Measurements from ENCODE around the gene RAB27B.
"Not testable (repeated sequence)": the region's sequence is repeated elsewhere in the genome, so short reads cannot be mapped to it uniquely, and the experiment has no call there.

Gene RAB27B

GRCh38 chr18:54815086-54815485 lies 13.2 kb upstream of the RAB27B start:
- no peak for DNase-seq (ENCODE audit: low spot score)

GRCh38 chr18:54820785-54821275 lies 7.4 kb upstream of the RAB27B start:
- not testable (repeated sequence) for DNase-seq (ENCODE audit: low spot score)

- DNase-seq (ENCODE audit: low spot score) = no peak
Observed at GRCh38 chr18:54822872-54823845, 5.1 kb upstream of the RAB27B start.

GRCh38 chr18:54824761-54825160 lies 3.5 kb upstream of the RAB27B start:
- no peak for DNase-seq (ENCODE audit: low spot score)

GRCh38 chr18:54825601-54826344 lies 2.5 kb upstream of the RAB27B start:
- no peak for DNase-seq (ENCODE audit: low spot score)

GRCh38 chr18:54828986-54829385 lies 709 bp downstream of the RAB27B start:
- DNase-seq (ENCODE audit: low spot score) = peak; percentile 11

GRCh38 chr18:54829856-54830255 lies 1.6 kb downstream of the RAB27B start:
- DNase-seq (ENCODE audit: low spot score) = no peak

- no peak for DNase-seq (ENCODE audit: low spot score)
Observed at GRCh38 chr18:54830260-54830659, 2.0 kb downstream of the RAB27B start.

GRCh38 chr18:54830866-54831265 lies 2.6 kb downstream of the RAB27B start:
- DNase-seq (ENCODE audit: low spot score) = no peak

GRCh38 chr18:54835944-54836343 lies 7.7 kb downstream of the RAB27B start:
- no peak for DNase-seq (ENCODE audit: low spot score)

GRCh38 chr18:54843314-54843713 lies 15.0 kb downstream of the RAB27B start:
- DNase-seq (ENCODE audit: low spot score) = no peak

GRCh38 chr18:54845787-54846186 lies 17.5 kb downstream of the RAB27B start:
- no peak for DNase-seq (ENCODE audit: low spot score)

- DNase-seq (ENCODE audit: low spot score) = no peak
Observed at GRCh38 chr18:54848121-54848520, 19.8 kb downstream of the RAB27B start.

- no peak for DNase-seq (ENCODE audit: low spot score)
Observed at GRCh38 chr18:54849683-54850082, 21.4 kb downstream of the RAB27B start.

GRCh38 chr18:54850598-54850997 lies 22.3 kb downstream of the RAB27B start:
- no peak for DNase-seq (ENCODE audit: low spot score)

GRCh38 chr18:54852780-54853675 lies 24.8 kb downstream of the RAB27B start:
- DNase-seq (ENCODE audit: low spot score) = no peak

GRCh38 chr18:54855050-54855449 lies 26.8 kb downstream of the RAB27B start:
- DNase-seq (ENCODE audit: low spot score) = not testable (repeated sequence)

- no peak for DNase-seq (ENCODE audit: low spot score)
Observed at GRCh38 chr18:54856105-54856646, 27.9 kb downstream of the RAB27B start.

GRCh38 chr18:54857499-54857898 lies 29.2 kb downstream of the RAB27B start:
- DNase-seq (ENCODE audit: low spot score) = no peak

GRCh38 chr18:54859667-54860421 lies 31.6 kb downstream of the RAB27B start:
- DNase-seq (ENCODE audit: low spot score) = no peak

- DNase-seq (ENCODE audit: low spot score) = no peak
Observed at GRCh38 chr18:54860941-54861340, 32.7 kb downstream of the RAB27B start.
